D341Med (cell line): ENCODE results near the gene P2RX2.
A peak's percentile ranks its signal among the peaks of the same experiment; 100 is the strongest.

Experiments
- DNase-seq: peaks from one replicate; pipeline ENCODE4 v3.0.0; 2012; ENCODE audit warnings: low spot score

Gene P2RX2

DNA sequence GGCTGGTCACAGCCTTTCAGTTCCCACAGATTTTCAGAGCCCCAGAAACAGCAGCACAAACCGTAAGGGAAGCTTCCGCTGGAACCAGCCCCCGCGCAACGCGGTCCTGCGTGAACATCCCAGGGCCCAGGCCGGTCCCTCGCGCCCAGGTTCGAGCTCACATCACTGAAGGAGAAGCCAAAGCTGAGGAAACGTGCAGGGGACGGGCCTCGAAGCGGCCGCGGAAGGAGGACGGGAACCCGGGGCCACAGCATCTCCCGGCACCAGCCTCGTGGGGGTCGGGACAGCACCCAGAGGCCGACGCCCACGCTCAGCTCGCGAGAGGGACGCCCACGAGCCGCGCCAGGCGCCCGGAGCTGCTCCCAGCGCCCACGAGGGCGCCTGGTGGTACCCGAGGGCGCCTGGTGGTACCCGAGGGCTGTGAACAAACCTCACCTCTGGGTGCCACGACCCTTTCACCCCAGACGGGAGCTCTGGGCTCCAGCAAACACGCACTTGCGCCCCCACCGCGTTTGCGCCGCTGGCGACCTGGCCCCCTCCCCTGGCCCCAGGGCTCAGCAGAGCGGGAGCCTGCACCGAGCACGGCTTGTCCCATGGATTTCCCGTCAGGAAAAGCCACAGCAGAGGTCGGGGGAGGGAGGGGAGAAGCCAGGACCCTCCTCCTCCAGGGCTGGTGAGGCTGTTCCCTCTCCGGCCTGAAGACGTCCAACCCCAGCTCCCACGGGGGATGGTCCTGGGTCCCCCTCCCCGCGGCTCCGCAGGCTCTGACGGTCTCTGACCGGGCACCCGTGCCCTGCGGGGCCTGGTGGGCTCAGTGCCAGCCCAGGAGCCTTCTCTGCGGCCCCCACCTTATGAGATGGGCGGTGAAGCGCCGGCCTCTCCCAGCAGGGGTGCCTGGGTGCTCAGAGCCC lies 15.1 kb upstream of the P2RX2 start:
- no peak for DNase-seq

DNA sequence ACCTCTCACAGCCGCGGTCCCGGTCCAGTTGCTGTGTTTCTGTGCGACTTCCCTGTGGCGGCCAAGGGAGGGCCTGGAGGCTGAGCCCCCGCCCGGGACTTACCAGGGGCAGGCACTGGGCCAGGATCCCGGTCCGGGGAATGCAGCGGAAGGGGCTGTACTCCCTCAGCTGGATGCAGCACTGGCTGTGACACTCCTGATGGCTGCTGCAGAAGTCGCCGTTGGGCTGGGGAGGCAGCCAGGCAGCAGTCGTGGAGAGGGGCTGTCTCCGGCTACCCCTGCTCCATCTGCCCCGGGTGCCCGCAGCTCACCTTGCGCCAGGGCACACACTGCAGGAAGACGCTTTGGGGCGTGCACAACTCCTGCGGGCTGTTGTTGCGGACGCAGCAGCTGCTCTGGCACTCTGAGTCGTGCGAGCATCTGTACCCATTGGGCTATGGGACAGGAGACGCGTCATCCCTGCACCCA lies 14.4 kb upstream of the P2RX2 start:
- DNase-seq: no peak

DNA sequence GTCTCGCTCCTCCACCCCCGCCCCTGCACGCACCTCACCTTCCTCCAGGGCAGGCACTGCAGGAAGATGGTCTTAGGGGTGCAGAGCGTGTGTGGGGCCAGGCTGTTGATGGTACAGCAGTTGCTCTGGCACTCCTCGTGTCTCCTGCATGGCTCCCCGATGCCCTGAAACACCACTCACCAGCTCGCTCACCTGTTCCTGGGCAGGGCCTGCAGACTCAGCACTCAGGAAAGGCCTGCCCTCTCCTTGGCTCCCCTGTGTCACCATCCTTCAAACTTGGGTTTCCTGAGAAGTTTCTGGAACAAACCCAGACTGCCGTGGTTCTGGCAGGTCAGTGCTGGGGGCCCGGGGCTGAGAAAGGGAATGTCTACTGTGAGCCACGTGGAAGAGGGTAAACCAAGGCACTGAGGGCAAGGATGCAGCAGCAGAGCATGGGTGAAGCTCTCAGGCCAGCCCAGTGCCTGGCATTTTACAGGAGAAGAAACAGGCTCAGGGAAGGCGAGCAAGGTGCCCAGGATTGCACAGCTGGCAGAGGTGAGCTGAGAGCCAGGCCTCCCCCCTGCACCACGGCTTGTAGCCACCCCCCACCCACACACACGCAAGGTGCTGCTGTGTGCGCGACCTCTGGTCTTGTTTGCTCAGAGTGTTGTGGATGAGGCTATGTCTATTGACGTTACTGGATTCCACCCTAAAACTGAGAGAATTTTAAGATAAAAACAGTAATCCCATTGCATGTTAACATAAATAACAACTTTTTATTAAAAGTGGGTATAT lies 13.7 kb upstream of the P2RX2 start:
- DNase-seq: no peak

- DNase-seq: no peak
Measured at GRCh38 chr12:132605892-132606291, 12.7 kb upstream of the P2RX2 start.

DNA sequence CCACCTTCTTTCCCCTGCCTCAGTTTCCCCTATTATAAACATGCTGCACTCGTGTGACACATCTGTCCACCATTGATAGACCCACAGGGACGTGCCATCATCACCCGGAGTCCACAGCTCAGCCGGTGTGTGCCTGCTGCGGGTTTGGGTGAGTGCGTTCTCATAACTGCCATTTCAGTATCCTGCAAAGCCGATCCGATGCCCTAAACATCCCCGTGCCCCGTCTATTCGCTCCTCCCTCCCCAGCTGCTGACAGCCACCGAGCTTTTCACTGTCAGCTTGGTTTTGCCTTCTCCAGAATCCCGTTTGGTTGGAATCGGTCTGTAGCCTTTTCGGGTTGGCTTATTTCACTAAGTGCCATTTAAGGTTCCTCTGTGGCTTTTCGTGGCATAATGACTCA lies 12.1 kb upstream of the P2RX2 start:
- DNase-seq: no peak

GRCh38 chr12:132606927-132607326 lies 11.6 kb upstream of the P2RX2 start:
- DNase-seq: no peak

GRCh38 chr12:132608231-132609171 lies 10.1 kb upstream of the P2RX2 start:
- DNase-seq: no peak

DNA sequence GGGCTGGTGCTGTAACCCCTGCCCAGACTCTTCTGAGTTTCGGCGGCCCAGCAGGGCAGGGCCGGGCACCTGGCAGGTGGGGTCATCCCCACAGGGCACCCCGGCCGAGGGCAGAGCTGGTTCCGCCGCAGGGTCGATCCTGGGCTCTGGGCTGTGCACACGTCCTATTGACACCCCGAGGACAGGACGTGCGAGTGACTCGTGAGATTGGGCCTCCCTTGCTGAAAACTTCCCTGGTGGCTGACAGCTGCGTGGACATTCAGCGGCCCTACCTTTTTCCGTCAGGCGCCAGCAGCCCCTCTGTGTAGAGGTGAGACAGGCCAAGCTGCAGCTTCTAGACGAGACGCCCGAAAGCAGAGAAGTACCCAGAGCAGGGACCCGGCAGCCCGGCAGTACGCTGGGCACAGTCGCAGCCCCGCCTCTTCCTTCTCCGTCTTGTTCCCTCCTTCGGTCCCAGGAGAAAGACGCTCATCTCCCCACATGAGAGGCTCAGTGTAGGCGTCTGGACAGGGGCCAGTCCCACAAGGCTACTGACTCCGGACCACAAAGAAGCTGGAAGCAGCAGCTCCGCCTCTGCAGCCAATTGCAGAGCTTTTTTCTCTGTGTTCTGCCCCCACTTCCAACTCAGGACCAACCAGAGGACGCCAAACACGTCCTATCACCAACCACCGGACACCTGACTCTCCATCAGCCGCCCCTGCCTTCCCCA lies 8.4 kb upstream of the P2RX2 start, which contains the start of gene LRCOL1:
Gene LRCOL1, minus strand, starts transcription at position 532 of the 709 bp plus-strand sequence. CDS start 4,331 bp downstream, outside the sequence.
- DNase-seq: no peak

GRCh38 chr12:132610866-132611602 lies 7.5 kb upstream of the P2RX2 start:
- DNase-seq: no peak

DNA sequence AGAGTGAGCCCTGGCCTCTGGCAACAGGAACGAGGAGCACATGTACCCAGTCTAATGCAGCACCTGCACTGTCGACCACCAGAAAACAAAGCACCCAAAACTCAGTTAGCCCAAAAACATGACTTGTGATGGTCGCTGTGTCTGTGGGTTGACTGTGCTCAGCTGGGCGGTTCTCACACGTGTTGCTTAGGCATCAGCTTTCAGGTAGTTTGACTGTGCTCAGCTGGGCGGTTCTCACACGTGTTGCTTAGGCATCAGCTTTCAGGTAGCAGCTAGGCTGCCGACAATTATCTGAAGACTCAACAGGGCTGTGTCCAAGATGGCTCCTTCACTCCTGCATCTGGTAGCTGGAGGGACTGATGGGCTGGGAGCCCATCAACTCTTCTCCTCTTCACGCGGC lies 7.0 kb upstream of the P2RX2 start:
- DNase-seq: no peak

DNA sequence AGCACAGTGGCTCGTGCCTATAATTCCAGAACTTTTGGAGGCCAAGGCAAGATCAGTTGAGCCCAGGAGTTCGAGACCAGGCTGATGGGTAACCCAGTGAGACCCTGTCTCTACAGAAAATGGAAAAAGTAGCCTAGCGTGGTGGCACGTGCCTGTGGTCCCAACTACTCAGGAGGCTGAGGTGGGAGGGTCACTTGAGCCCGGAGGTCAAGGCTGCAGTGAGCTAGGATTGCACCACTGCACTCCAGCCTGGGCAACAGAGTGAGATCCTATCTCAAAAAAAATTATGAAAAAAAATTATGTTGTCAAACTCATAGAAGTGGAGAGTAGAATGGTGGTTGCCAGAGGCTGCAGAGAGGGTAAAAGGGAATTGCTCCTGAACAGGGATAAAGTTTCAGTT lies 4.5 kb upstream of the P2RX2 start:
- DNase-seq: no peak

DNA sequence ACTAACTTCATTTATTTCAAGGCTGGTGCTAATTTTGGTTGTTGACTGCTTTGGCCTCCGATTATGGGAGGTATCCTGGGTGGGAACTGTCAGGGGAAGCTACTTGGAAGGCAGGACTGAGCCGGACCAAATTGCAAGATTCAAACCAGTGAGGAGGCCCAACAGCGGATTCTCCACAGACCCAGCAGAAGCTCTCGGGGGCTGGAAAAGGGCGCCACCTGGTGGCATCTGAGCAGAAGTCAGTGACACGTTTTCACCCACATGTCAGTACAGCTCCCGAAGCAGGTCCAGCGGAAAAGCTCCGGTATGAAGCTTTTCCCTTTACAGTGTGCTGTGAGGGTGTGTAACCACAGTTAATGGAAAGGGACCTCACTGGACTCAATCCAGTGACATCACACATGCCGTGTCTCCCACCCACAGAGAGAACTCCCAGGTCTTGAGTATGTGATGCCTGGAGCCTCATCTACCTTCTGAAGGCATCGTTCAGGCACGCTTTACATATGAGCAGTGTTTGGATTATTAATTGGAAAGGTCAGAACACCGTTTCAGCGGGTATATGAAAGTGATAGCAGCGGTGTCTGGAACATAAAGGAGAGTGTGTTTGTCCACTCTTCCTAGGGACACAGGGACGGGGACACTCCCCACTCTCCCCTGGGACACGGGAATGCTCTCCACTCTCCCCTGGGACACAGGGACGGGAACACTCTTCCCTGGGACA lies 3.6 kb upstream of the P2RX2 start:
- peak; percentile 86 for DNase-seq

DNA sequence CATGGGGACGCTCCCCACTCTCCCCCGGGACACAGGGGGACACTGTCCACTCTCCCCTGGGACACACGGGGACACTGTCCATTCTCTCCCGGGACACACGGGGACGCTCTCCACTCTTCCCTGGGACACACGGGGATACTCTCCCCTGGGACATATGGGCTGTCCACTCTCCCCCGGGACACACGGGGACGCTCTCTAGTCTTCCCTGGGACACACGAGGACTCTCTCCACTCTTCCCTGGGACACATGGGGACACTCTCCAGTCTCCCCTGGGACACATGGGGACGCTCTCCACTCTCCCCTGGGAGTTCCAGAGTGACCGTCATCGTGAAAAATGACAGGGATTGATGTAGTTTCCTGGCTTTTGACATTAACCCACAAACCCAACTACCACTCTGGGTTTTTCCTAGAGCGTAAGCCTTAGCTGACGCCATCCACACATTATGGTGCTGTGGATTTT lies 3.0 kb upstream of the P2RX2 start:
- no peak for DNase-seq

GRCh38 chr12:132617135-132617701 lies 1.4 kb upstream of the P2RX2 start:
- DNase-seq: no peak

- DNase-seq: peak; percentile 74
Measured at GRCh38 chr12:132617822-132618682, 524 bp upstream of the P2RX2 start.

DNA sequence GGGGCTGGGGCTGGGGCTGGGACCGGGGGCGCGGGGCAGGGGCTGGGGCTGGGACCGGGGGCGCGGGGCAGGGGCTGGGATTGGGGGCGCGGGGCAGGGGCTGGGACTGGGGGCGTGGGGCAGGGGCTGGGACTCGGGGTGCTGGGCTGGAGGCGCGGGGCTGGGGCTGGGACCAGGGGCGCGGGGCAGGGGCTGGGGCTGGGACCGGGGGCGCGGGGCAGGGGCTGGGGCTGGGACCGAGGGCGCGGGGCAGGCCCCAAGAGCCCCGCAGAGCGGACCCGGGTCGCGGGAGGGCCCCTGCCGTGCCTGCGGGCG lies 452 bp downstream of the P2RX2 start:
- no peak for DNase-seq

- DNase-seq: peak; percentile 64
Measured at GRCh38 chr12:132619386-132620112, 973 bp downstream of the P2RX2 start.
